ENCODE measurements around the gene RNF157. TPM values are rescaled to one million over a fixed set of nuclear protein-coding genes. Genes with fewer than 3 reads are reported as not detected.

The RNF157 gene
- total and polyA plus RNA-seq, 2 of the 13 experiments (the other 11 are each of a cell fraction or from before 2014, with no cell fraction given) = 0.44 to 1.5 TPM

- no peak for TF ChIP-seq ZNF672 (CRISPR knock-in tag; IDR thresholded peaks at IDR 0.05)
- TF ChIP-seq RBM39 (IDR thresholded peaks at IDR 0.05; ENCODE audit: low read depth, low read length, poor library complexity, severe bottlenecking) = peak; percentile 40
- no peak for TF ChIP-seq DBP (CRISPR knock-in tag; IDR thresholded peaks at IDR 0.05; ENCODE audit: not compliant biosample characterization)
- TF ChIP-seq ZBTB38 (CRISPR knock-in tag; IDR thresholded peaks at IDR 0.05) = peak; percentile 64; the same call in 1 of the 2 replicates
- TF ChIP-seq ZNF18 (CRISPR knock-in tag; IDR thresholded peaks at IDR 0.05; ENCODE audit: insufficient replicate concordance) = no peak
- TF ChIP-seq ZNF589 (CRISPR knock-in tag; conservative IDR thresholded peaks at IDR 0.05) = no peak
- TF ChIP-seq SUZ12 (IDR thresholded peaks at IDR 0.05; ENCODE audit: low read depth, low read length) = no peak
- TF ChIP-seq ZNF260 (CRISPR knock-in tag; IDR thresholded peaks at IDR 0.05; ENCODE audit: borderline replicate concordance, low read depth) = no peak
- peak; percentile 29; the same call in 1 of the 2 replicates for TF ChIP-seq NFKB2 (CRISPR knock-in tag; IDR thresholded peaks at IDR 0.05; ENCODE audit: borderline replicate concordance)
- TF ChIP-seq ZFP37 (CRISPR knock-in tag; IDR thresholded peaks at IDR 0.05; ENCODE audit: borderline replicate concordance) = no peak
- TF ChIP-seq KDM5B (CRISPR knock-in tag; IDR thresholded peaks at IDR 0.05; ENCODE audit: borderline replicate concordance) = peak; percentile 38; the same call in 1 of the 2 replicates
- TF ChIP-seq ZFP41 (CRISPR knock-in tag; IDR thresholded peaks at IDR 0.05; ENCODE audit: borderline replicate concordance) = no peak
- TF ChIP-seq KDM1A (CRISPR knock-in tag; IDR thresholded peaks at IDR 0.05) = no peak
- TF ChIP-seq POLR2A (IDR thresholded peaks at IDR 0.05; ENCODE audit: insufficient read depth in 1 of 2, low read depth in 2 of 2, low read length in 2 of 2) = peak in 1 of 2 experiments; percentile 16; a peak in 2 of 4 replicates
- TF ChIP-seq TSC22D2 (CRISPR knock-in tag; IDR thresholded peaks at IDR 0.05; ENCODE audit: borderline replicate concordance) = no peak
- no peak for TF ChIP-seq ZNF224 (CRISPR knock-in tag; IDR thresholded peaks at IDR 0.05)
- no peak for TF ChIP-seq ZNF326 (CRISPR knock-in tag; IDR thresholded peaks at IDR 0.05; ENCODE audit: borderline replicate concordance)
- TF ChIP-seq ETS1 (CRISPR knock-in tag; IDR thresholded peaks at IDR 0.05) = no peak
- TF ChIP-seq ZSCAN9 (CRISPR knock-in tag; IDR thresholded peaks at IDR 0.05; ENCODE audit: borderline replicate concordance) = no peak
- TF ChIP-seq, protein P1, sequence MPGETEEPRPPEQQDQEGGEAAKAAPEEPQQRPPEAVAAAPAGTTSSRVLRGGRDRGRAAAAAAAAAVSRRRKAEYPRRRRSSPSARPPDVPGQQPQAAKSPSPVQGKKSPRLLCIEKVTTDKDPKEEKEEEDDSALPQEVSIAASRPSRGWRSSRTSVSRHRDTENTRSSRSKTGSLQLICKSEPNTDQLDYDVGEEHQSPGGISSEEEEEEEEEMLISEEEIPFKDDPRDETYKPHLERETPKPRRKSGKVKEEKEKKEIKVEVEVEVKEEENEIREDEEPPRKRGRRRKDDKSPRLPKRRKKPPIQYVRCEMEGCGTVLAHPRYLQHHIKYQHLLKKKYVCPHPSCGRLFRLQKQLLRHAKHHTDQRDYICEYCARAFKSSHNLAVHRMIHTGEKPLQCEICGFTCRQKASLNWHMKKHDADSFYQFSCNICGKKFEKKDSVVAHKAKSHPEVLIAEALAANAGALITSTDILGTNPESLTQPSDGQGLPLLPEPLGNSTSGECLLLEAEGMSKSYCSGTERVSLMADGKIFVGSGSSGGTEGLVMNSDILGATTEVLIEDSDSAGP (CRISPR knock-in tag; IDR thresholded peaks at IDR 0.05; ENCODE audit: borderline replicate concordance) = no peak; the same call in 1 of the 2 replicates
- no peak for TF ChIP-seq PBX3 (CRISPR knock-in tag; IDR thresholded peaks at IDR 0.05; ENCODE audit: borderline replicate concordance)
Measured at GRCh38 chr17:76271669-76272540, 31.6 kb upstream of the RNF157 start (continued).
